ENCODE measurements around the gene SP140. TPM values are rescaled to one million over a fixed set of nuclear protein-coding genes. Genes with fewer than 3 reads are reported as not detected.

Gene SP140
- total RNA-seq, 2 donors from 2014 or later: 0.51 TPM; not detected in 1

DNA sequence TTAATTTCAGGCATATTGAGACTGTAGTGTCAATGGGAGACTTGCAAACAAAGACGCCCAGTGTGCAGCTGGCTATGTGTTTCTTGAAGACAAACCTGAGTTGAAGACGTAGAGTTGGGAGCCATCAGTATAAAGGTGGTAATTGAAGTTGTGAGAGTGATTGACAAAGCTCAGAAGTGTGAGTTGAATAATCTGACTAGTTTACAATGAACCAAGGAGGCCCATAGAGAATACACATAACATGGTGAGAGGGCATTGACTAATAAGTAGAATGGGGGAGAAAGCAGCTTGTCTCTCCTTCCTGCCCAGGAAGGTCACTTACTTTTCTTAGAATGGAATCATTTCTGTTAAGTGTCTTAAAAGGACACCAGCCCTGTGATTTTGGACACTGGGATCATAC lies 19.8 kb upstream of the SP140 start:
- Histone ChIP-seq H3K4me3 (no peak overlapping the region), H3K27ac (no peak overlapping the region), H3K36me3 (peaks cover 12 to 14% of the 10 kb centered on the region in 2 donors), H3K4me1 (replicated peaks) (no peaks in the 10 kb centered on the region), H3K9me3 (no peaks in the 10 kb centered on the region), H3K27me3 (replicated peaks; ENCODE audit: insufficient read depth) (no peaks in the 10 kb centered on the region)
- TF ChIP-seq, protein P1, sequence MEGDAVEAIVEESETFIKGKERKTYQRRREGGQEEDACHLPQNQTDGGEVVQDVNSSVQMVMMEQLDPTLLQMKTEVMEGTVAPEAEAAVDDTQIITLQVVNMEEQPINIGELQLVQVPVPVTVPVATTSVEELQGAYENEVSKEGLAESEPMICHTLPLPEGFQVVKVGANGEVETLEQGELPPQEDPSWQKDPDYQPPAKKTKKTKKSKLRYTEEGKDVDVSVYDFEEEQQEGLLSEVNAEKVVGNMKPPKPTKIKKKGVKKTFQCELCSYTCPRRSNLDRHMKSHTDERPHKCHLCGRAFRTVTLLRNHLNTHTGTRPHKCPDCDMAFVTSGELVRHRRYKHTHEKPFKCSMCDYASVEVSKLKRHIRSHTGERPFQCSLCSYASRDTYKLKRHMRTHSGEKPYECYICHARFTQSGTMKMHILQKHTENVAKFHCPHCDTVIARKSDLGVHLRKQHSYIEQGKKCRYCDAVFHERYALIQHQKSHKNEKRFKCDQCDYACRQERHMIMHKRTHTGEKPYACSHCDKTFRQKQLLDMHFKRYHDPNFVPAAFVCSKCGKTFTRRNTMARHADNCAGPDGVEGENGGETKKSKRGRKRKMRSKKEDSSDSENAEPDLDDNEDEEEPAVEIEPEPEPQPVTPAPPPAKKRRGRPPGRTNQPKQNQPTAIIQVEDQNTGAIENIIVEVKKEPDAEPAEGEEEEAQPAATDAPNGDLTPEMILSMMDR (IDR thresholded peaks at IDR 0.05): no peak
- TF ChIP-seq POLR2A (IDR thresholded peaks at IDR 0.05) (no peak), POLR2AphosphoS5 (IDR thresholded peaks at IDR 0.05) (no peak)
- 96% methylated on average over 2 of the region's 2 CpGs for WGBS
- intact Hi-C loops (cut with DNase I): no loop called here
- no peak for DNase-seq (ENCODE audit: low spot score)

DNA sequence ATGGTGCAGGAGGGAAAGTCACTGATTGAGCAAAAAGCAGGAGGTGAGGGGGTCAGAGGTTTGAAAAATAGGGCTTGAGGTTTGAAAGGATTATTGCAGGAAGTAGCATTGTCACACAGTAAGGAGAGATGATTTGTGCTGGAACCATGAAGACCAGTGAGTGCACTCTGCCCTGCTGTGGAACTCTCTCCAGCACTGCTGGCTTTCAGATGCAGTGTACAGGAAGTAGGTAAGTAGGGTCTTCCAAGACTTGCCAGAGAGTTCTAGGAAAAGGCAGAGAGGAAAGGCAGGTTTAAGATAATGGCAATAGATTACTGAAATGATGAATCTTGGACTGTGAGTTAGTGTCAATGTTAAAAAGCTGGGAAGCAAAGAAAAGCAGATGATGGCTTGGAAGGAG lies 17.0 kb upstream of the SP140 start:
- intact Hi-C loops (cut with DNase I): no loop called here
- no peaks in the 10 kb centered on the region for H3K4me1 ChIP-seq (replicated peaks)
- DNase-seq (ENCODE audit: low spot score): no peak
- no peak overlapping the region for H3K4me3 ChIP-seq
- H3K27me3 ChIP-seq (replicated peaks; ENCODE audit: insufficient read depth): no peaks in the 10 kb centered on the region
- no peaks in the 10 kb centered on the region for H3K9me3 ChIP-seq
- peaks cover 14 to 34% of the 10 kb centered on the region in 2 donors for H3K36me3 ChIP-seq
- TF ChIP-seq POLR2AphosphoS5 (IDR thresholded peaks at IDR 0.05): no peak
- TF ChIP-seq, protein P1 (IDR thresholded peaks at IDR 0.05): no peak
- no peak for TF ChIP-seq POLR2A (IDR thresholded peaks at IDR 0.05)
- no peak overlapping the region for H3K27ac ChIP-seq

DNA sequence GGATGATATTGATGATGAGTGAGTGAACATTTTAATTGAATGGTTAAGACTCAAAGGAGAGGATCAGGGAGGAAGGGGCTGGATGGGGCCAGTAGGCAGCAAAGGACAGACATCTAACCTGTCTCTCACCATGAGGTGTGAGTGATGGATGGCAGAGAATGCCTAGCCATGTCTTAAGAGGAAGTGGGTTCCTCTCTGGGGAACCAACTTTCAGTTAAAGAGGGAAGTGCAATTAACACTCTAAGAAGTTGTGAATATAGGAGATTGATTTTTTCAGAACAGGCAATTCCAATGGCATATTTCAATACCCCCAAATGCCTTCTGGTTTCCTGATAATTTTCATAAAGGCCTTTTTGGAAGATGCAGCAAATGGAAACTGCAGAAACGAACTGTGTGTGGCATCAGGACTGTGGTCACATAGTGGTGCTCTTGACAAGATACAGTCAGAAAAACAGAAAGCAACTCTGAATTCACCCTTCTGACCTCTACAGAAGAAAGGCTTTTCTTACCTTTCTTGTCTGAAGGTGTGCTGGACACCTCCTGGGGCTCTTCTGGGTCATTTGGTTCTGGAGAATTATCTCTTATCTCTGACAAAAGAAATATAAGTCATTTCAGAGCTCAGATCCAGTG lies 16.0 kb upstream of the SP140 start:
- Histone ChIP-seq H3K4me3 (no peak overlapping the region), H3K27me3 (replicated peaks; ENCODE audit: insufficient read depth) (no peaks in the 10 kb centered on the region), H3K36me3 (peaks cover 14 to 34% of the 10 kb centered on the region in 2 donors), H3K9me3 (no peaks in the 10 kb centered on the region), H3K4me1 (replicated peaks) (no peaks in the 10 kb centered on the region), H3K27ac (no peak overlapping the region)
- 88% methylated on average over 1 of the region's 1 CpG for WGBS
- TF ChIP-seq POLR2AphosphoS5 (IDR thresholded peaks at IDR 0.05) (no peak), POLR2A (IDR thresholded peaks at IDR 0.05) (no peak)
- TF ChIP-seq, protein P1 (IDR thresholded peaks at IDR 0.05): no peak
- DNase-seq (ENCODE audit: low spot score): no peak
- intact Hi-C loops (cut with DNase I): no loop called here

- no peaks in the 10 kb centered on the region for H3K27me3 ChIP-seq (replicated peaks; ENCODE audit: insufficient read depth)
- no peak for DNase-seq (ENCODE audit: low spot score)
- intact Hi-C loops (cut with DNase I): no loop called here
- no peaks in the 10 kb centered on the region for H3K9me3 ChIP-seq
- no peak overlapping the region for H3K27ac ChIP-seq
- TF ChIP-seq, protein P1 (IDR thresholded peaks at IDR 0.05): no peak
- TF ChIP-seq POLR2A (IDR thresholded peaks at IDR 0.05) (no peak), POLR2AphosphoS5 (IDR thresholded peaks at IDR 0.05) (no peak)
- H3K36me3 ChIP-seq: peaks cover 0 to 15% of the 10 kb centered on the region in 2 donors
- peaks cover 2% of the 10 kb centered on the region for H3K4me1 ChIP-seq (replicated peaks)
- H3K4me3 ChIP-seq: no peak overlapping the region
- 100% methylated on average over 1 of the region's 1 CpG for WGBS
Measured at GRCh38 chr2:230216489-230216888, 9.0 kb upstream of the SP140 start.

GRCh38 chr2:230217424-230217823 lies 8.1 kb upstream of the SP140 start:
- DNase-seq (ENCODE audit: low spot score): no peak
- intact Hi-C loops (cut with DNase I): no loop called here
- Histone ChIP-seq H3K4me1 (replicated peaks) (peaks cover 2% of the 10 kb centered on the region), H3K27me3 (replicated peaks; ENCODE audit: insufficient read depth) (no peaks in the 10 kb centered on the region), H3K36me3 (peaks cover 0 to 5% of the 10 kb centered on the region in 2 donors), H3K4me3 (no peak overlapping the region), H3K27ac (no peak overlapping the region), H3K9me3 (no peaks in the 10 kb centered on the region)
- WGBS: 58% methylated on average over 3 of the region's 3 CpGs
- no peak for TF ChIP-seq POLR2A (IDR thresholded peaks at IDR 0.05)
- TF ChIP-seq POLR2AphosphoS5 (IDR thresholded peaks at IDR 0.05): no peak
- TF ChIP-seq, protein P1 (IDR thresholded peaks at IDR 0.05): no peak
